Activated CD8-positive, alpha-beta T cell treated with anti-CD3 and anti-CD28 coated beads for 36 hours (primary cell): ENCODE measurements around the gene TMEM235. TPM values are rescaled to one million over a fixed set of nuclear protein-coding genes. Genes with fewer than 3 reads are reported as not detected.

Experiments
- ATAC-seq: fragments of 200-7000 bp; cut with Tn5 transposase; one replicate; pipeline ENCODE4 v1.10.0; 2021; ENCODE audit warnings: mild to moderate bottlenecking, moderate library complexity
- CTCF ChIA-PET: fragments of 350-600 bp; sonication (Branson Sonifier 250); formaldehyde crosslinking; loops from one replicate; lab custom pipeline; 2021; ENCODE audit warnings: antibody characterized with exemption; lab: Charles Lee
- POLR2A ChIA-PET: fragments of 350-600 bp; sonication (Branson Sonifier 250); formaldehyde crosslinking; loops from one replicate; lab custom pipeline; 2021; ENCODE audit warnings: antibody characterized with exemption; lab: Charles Lee
- DNase-seq: peaks from one replicate; pipeline ENCODE4 v3.0.0-alpha.2; 2020
- H3K27ac Mint-ChIP-seq: one replicate; pipeline ENCODE4 v1.8.0; 2021; ENCODE audit warnings: mild to moderate bottlenecking, mixed read lengths
- H3K27me3 Mint-ChIP-seq: one replicate; pipeline ENCODE4 v1.8.0; 2021; ENCODE audit warnings: mixed read lengths
- H3K36me3 Mint-ChIP-seq: one replicate; pipeline ENCODE4 v1.8.0; 2021; ENCODE audit warnings: low read depth, mixed read lengths
- H3K4me1 Mint-ChIP-seq: one replicate; pipeline ENCODE4 v1.8.0; 2021; ENCODE audit warnings: low read depth, mixed read lengths
- H3K4me3 Mint-ChIP-seq: one replicate; pipeline ENCODE4 v1.8.0; 2021; ENCODE audit warnings: mild to moderate bottlenecking, moderate library complexity, mixed read lengths
- H3K9me3 Mint-ChIP-seq: one replicate; pipeline ENCODE4 v1.8.0; 2021; ENCODE audit warnings: mixed read lengths
- intact Hi-C: fragments of 100-400 bp; cut with micrococcal nuclease; formaldehyde crosslinking; loops from one replicate; pipeline ENCODE4 v1.10.0; 2022
- total RNA-seq, 2 experiments: library from RNA; stranded (reverse); gene quantifications; one replicate each; pipeline ENCODE4 v1.2.3, GENCODE V29; 2021
- TF ChIP-seq, protein P1 (sequence below): fragments of 200-600 bp; IDR thresholded peaks from one replicate; pipeline ENCODE4 v1.8.0; 2022; ENCODE audit warnings: antibody characterized with exemption, mild to moderate bottlenecking

The TMEM235 gene
- total RNA-seq, 2 experiments from 2014 or later: not detected

- H3K4me3 Mint-ChIP-seq: no peak overlapping the region
- no peak for DNase-seq
Measured at GRCh38 chr17:78272914-78273258, 41.5 kb downstream of the TMEM235 start.

DNA sequence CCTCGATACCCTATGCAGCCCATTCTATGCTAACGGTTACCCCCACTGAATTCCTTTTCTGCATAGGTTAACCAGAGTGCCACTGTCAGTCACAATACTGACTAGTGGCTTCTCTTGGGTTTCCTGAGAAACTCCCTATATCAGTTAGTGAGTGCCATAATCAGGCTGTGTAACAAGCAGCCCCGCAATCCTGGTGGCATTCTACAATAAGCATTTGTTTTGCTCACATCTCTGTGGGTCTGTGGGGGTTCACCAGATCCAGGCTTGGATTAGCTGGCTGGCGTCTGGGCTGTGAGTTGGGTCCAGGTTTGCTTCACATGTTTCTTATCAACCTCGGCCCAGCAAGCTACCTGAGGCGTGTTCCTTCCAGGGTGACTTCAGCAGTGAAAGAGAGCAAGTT lies 42.4 kb downstream of the TMEM235 start:
- intact Hi-C loops: no loop called here
- DNase-seq (no peak), ATAC-seq (no peak)
- ChIA-PET POLR2A (no interaction called here), CTCF (interaction anchor here (1.0 kb wide), 1 partner anchor 162 kb away, joined by 3 read pairs; no protein-coding TSS in a partner anchor)
- no peaks in the 10 kb centered on the region for H3K27me3 Mint-ChIP-seq
- H3K4me3 Mint-ChIP-seq: no peak overlapping the region
- TF ChIP-seq, protein P1, sequence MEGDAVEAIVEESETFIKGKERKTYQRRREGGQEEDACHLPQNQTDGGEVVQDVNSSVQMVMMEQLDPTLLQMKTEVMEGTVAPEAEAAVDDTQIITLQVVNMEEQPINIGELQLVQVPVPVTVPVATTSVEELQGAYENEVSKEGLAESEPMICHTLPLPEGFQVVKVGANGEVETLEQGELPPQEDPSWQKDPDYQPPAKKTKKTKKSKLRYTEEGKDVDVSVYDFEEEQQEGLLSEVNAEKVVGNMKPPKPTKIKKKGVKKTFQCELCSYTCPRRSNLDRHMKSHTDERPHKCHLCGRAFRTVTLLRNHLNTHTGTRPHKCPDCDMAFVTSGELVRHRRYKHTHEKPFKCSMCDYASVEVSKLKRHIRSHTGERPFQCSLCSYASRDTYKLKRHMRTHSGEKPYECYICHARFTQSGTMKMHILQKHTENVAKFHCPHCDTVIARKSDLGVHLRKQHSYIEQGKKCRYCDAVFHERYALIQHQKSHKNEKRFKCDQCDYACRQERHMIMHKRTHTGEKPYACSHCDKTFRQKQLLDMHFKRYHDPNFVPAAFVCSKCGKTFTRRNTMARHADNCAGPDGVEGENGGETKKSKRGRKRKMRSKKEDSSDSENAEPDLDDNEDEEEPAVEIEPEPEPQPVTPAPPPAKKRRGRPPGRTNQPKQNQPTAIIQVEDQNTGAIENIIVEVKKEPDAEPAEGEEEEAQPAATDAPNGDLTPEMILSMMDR: no peak
- peaks cover 24% of the 10 kb centered on the region for H3K4me1 Mint-ChIP-seq
- no peaks in the 10 kb centered on the region for H3K9me3 Mint-ChIP-seq
- no peaks in the 10 kb centered on the region for H3K36me3 Mint-ChIP-seq
- H3K27ac Mint-ChIP-seq: no peak overlapping the region

More at GRCh38 chr17:78272914-78273258, 41.5 kb downstream of the TMEM235 start:
- POLR2A ChIA-PET: interaction anchor here (0.6 to 1.0 kb wide), 2 partner anchors 42 to 80 kb away, joined by 3 to 4 read pairs; no protein-coding TSS in a partner anchor
- peaks cover 24% of the 10 kb centered on the region for H3K4me1 Mint-ChIP-seq
- CTCF ChIA-PET: interaction anchor here (1.3 to 1.4 kb wide), 2 partner anchors 17 to 22 kb away, joined by 6 to 12 read pairs; no protein-coding TSS in a partner anchor
- H3K9me3 Mint-ChIP-seq: no peaks in the 10 kb centered on the region
- H3K36me3 Mint-ChIP-seq: no peaks in the 10 kb centered on the region
- H3K27me3 Mint-ChIP-seq: no peaks in the 10 kb centered on the region
- no peak overlapping the region for H3K27ac Mint-ChIP-seq
- ATAC-seq: no peak
- TF ChIP-seq, protein P1: no peak
- intact Hi-C loops: no loop called here

GRCh38 chr17:78275355-78275754 lies 43.9 kb downstream of the TMEM235 start:
- DNase-seq: no peak
- CTCF ChIA-PET: no interaction called here
- peaks cover 24% of the 10 kb centered on the region for H3K4me1 Mint-ChIP-seq

GRCh38 chr17:78276098-78276887 lies 44.9 kb downstream of the TMEM235 start:
- ATAC-seq: no peak
- Mint-ChIP-seq H3K27ac (no peak overlapping the region), H3K36me3 (no peaks in the 10 kb centered on the region), H3K9me3 (no peaks in the 10 kb centered on the region), H3K4me3 (no peak overlapping the region), H3K27me3 (no peaks in the 10 kb centered on the region), H3K4me1 (peaks cover 22% of the 10 kb centered on the region)
- CTCF ChIA-PET: interaction anchor here (0.7 kb wide), 1 partner anchor 146 kb away, joined by 3 read pairs; no protein-coding TSS in a partner anchor
- POLR2A ChIA-PET: interaction anchor here (1.2 kb wide), 1 partner anchor 83 kb away, joined by 3 read pairs; no protein-coding TSS in a partner anchor
- intact Hi-C loops: no loop called here
- TF ChIP-seq, protein P1: no peak
- DNase-seq: no peak

More at GRCh38 chr17:78275355-78275754, 43.9 kb downstream of the TMEM235 start:
- Mint-ChIP-seq H3K27me3 (no peaks in the 10 kb centered on the region), H3K27ac (no peak overlapping the region), H3K4me3 (no peak overlapping the region), H3K36me3 (no peaks in the 10 kb centered on the region), H3K9me3 (no peaks in the 10 kb centered on the region)
- no peak for ATAC-seq
- intact Hi-C loops: no loop called here
- POLR2A ChIA-PET: interaction anchor here (1.1 to 1.2 kb wide), 2 partner anchors 24 to 84 kb away, joined by 3 read pairs; no protein-coding TSS in a partner anchor
- TF ChIP-seq, protein P1: no peak
